GM23248 (cell line): ENCODE results near the gene C2CD2.

Experiments
- EZH2 ChIP-seq: fragments of 200-600 bp; sonication (generic); IDR thresholded peaks from 2 replicates; pipeline ENCODE4 v1.6.1; 2018; ENCODE audit warnings: antibody characterized with exemption, mild to moderate bottlenecking; ENCODE audit not compliant: insufficient read depth, poor library complexity, severe bottlenecking
- EZH2phosphoT487 ChIP-seq: fragments of 200-600 bp; sonication (generic); IDR thresholded peaks from 2 replicates; pipeline ENCODE4 v1.6.1; 2018; ENCODE audit warnings: antibody characterized with exemption, moderate library complexity, mild to moderate bottlenecking, low read depth; ENCODE audit not compliant: insufficient read depth

- TF ChIP-seq EZH2 = no peak
- no peak for TF ChIP-seq EZH2phosphoT487
Observed at GRCh38 chr21:41894511-41894910, 59.3 kb downstream of the C2CD2 start.
